Activated gamma-delta T cell (primary cell): ENCODE results near the gene RNASEH2A.

ENCODE experiments used
- DNase-seq: peaks from one replicate; lab custom pipeline; 2025; lab: John Stamatoyannopoulos, UW
- total RNA-seq, 2 donors: gene quantifications; one replicate each; lab custom pipeline; 2026; lab: John Stamatoyannopoulos, UW

The RNASEH2A gene
- 0.17 to 0.51 reads per million in 2 donors for total RNA-seq

- peak; percentile 78 for DNase-seq
Observed at GRCh38 chr19:12806242-12807081, at the start of gene RNASEH2A. Gene RNASEH2A (plus strand): TSS chr19:12806584. CDS start chr19:12806674, 90 bp downstream.

- peak; percentile 38 for DNase-seq
Observed at GRCh38 chr19:12757544-12758274, 48.7 kb upstream of the RNASEH2A start.

- no peak for DNase-seq
Observed at GRCh38 chr19:12759686-12760085, 46.7 kb upstream of the RNASEH2A start.

- no peak for DNase-seq
Observed at GRCh38 chr19:12763100-12763499, 43.3 kb upstream of the RNASEH2A start.

- no peak for DNase-seq
Observed at GRCh38 chr19:12764698-12765097, 41.7 kb upstream of the RNASEH2A start.

GRCh38 chr19:12766051-12766521 is 40.3 kb upstream of the RNASEH2A start:
- no peak for DNase-seq

- DNase-seq, result no peak
Observed at GRCh38 chr19:12767150-12767549, 39.2 kb upstream of the RNASEH2A start.

- no peak for DNase-seq
Observed at GRCh38 chr19:12767666-12768065, 38.7 kb upstream of the RNASEH2A start.

GRCh38 chr19:12769689-12770088 is 36.7 kb upstream of the RNASEH2A start:
- DNase-seq, result no peak

- no peak for DNase-seq
Observed at GRCh38 chr19:12770922-12771321, 35.5 kb upstream of the RNASEH2A start.

- no peak for DNase-seq
Observed at GRCh38 chr19:12772323-12772722, 34.1 kb upstream of the RNASEH2A start.

GRCh38 chr19:12773571-12773970 is 32.8 kb upstream of the RNASEH2A start:
- no peak for DNase-seq

GRCh38 chr19:12774588-12775555 is 31.5 kb upstream of the RNASEH2A start, which contains the start of gene HOOK2:
Gene HOOK2 (minus strand): TSS chr19:12775552. CDS start chr19:12775449, 103 bp downstream.
- DNase-seq, result no peak

GRCh38 chr19:12777217-12778016 is 29.0 kb upstream of the RNASEH2A start:
- DNase-seq, result peak; percentile 58

- no peak for DNase-seq
Observed at GRCh38 chr19:12778017-12778904, 28.1 kb upstream of the RNASEH2A start.

- no peak for DNase-seq
Observed at GRCh38 chr19:12778905-12779161, 27.6 kb upstream of the RNASEH2A start.

GRCh38 chr19:12779162-12779993 is 27.0 kb upstream of the RNASEH2A start:
- DNase-seq, result no peak

- no peak for DNase-seq
Observed at GRCh38 chr19:12782174-12782423, 24.3 kb upstream of the RNASEH2A start.
